ENCODE measurements around the gene GCLC. TPM values are rescaled to one million over a fixed set of nuclear protein-coding genes. Genes with fewer than 3 reads are reported as not detected.
A peak's percentile ranks its signal among the peaks of the same experiment; 100 is the strongest.

The GCLC gene
- total RNA-seq, 2 donors from 2014 or later, result 13.5 to 26.3 TPM

- H3K27me3 ChIP-seq, result no peaks in the 10 kb centered on the region
- peaks cover 0 to 48% of the 10 kb centered on the region in 2 donors for H3K4me1 ChIP-seq
- H3K27ac ChIP-seq, result no peak overlapping the region
- no peaks in the 10 kb centered on the region for H3K9me3 ChIP-seq
- no peak for TF ChIP-seq CTCF (IDR thresholded peaks at IDR 0.05)
- no peaks in the 10 kb centered on the region for H3K36me3 ChIP-seq
- DNase-seq (ENCODE audit: low spot score), result no peak
- H3K4me3 ChIP-seq, result no peak overlapping the region
Measured at GRCh38 chr6:53532061-53532797, 12.7 kb downstream of the GCLC start.

GRCh38 chr6:53530780-53531386 lies 14.0 kb downstream of the GCLC start:
- no peaks in the 10 kb centered on the region for H3K36me3 ChIP-seq
- H3K27me3 ChIP-seq, result no peaks in the 10 kb centered on the region
- H3K9me3 ChIP-seq, result no peaks in the 10 kb centered on the region
- no peak for TF ChIP-seq CTCF (IDR thresholded peaks at IDR 0.05)
- peak overlapping the region in 1 of 2 donors; percentile 56 for H3K27ac ChIP-seq
- no peak overlapping the region for H3K4me3 ChIP-seq
- peaks cover 0 to 55% of the 10 kb centered on the region in 2 donors for H3K4me1 ChIP-seq
- no peak for DNase-seq (ENCODE audit: low spot score)

GRCh38 chr6:53530346-53530745 lies 14.6 kb downstream of the GCLC start:
- Histone ChIP-seq H3K27me3 (no peaks in the 10 kb centered on the region), H3K4me3 (no peak overlapping the region), H3K9me3 (no peaks in the 10 kb centered on the region), H3K4me1 (peaks cover 0 to 59% of the 10 kb centered on the region in 2 donors), H3K36me3 (no peaks in the 10 kb centered on the region), H3K27ac (peak overlapping the region; percentile 15 to 56)
- no peak for TF ChIP-seq CTCF (IDR thresholded peaks at IDR 0.05)
- no peak for DNase-seq (ENCODE audit: low spot score)

GRCh38 chr6:53529324-53530036 lies 15.4 kb downstream of the GCLC start:
- Histone ChIP-seq H3K4me1 (peaks cover 0 to 65% of the 10 kb centered on the region in 2 donors), H3K36me3 (no peaks in the 10 kb centered on the region), H3K27me3 (no peaks in the 10 kb centered on the region), H3K9me3 (no peaks in the 10 kb centered on the region), H3K27ac (peak overlapping the region in 1 of 2 donors; percentile 56), H3K4me3 (no peak overlapping the region)
- no peak for DNase-seq (ENCODE audit: low spot score)
- no peak for TF ChIP-seq CTCF (IDR thresholded peaks at IDR 0.05)

- Histone ChIP-seq H3K27me3 (no peaks in the 10 kb centered on the region), H3K27ac (no peak overlapping the region), H3K9me3 (no peaks in the 10 kb centered on the region), H3K36me3 (no peaks in the 10 kb centered on the region), H3K4me1 (peaks cover 0 to 76% of the 10 kb centered on the region in 2 donors), H3K4me3 (no peak overlapping the region)
- no peak for DNase-seq (ENCODE audit: low spot score)
- no peak for TF ChIP-seq CTCF (IDR thresholded peaks at IDR 0.05)
Measured at GRCh38 chr6:53528107-53528506, 16.8 kb downstream of the GCLC start.

Data from right atrium auricular region (tissue), 2 donors.